LNCAP (cell line): ENCODE results near the gene CTXND2.

Source experiments
- TF ChIP-seq, protein P1 (sequence below): fragments of 450-650 bp; IDR thresholded peaks from 2 replicates; pipeline ENCODE4 v1.5.1; 2017; ENCODE audit warnings: mild to moderate bottlenecking

Gene CTXND2

DNA sequence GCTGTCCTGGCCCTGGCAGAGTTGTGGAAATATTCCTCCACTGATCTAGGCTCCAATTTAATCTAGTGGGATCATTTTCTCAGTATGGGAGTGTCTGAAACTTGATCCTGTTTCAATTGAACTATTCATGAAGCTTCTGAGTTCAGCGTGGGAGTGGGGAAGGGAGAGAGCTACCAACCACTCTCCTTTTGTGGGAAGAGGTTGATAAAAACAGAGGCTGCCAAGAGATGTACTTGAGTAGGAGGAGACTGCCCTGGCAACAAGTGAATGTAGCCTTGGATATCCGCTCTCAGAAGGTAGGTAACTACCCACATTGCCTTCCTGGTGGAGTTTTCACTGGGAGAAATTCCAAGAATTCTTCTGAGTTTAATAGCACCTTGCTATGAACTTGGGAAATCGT lies at the start of gene CTXND2:
CTXND2 (plus strand) TSS at position 119 of the 400 bp plus-strand sequence. CDS start 25,179 bp downstream, outside the sequence.
- TF ChIP-seq, protein P1, sequence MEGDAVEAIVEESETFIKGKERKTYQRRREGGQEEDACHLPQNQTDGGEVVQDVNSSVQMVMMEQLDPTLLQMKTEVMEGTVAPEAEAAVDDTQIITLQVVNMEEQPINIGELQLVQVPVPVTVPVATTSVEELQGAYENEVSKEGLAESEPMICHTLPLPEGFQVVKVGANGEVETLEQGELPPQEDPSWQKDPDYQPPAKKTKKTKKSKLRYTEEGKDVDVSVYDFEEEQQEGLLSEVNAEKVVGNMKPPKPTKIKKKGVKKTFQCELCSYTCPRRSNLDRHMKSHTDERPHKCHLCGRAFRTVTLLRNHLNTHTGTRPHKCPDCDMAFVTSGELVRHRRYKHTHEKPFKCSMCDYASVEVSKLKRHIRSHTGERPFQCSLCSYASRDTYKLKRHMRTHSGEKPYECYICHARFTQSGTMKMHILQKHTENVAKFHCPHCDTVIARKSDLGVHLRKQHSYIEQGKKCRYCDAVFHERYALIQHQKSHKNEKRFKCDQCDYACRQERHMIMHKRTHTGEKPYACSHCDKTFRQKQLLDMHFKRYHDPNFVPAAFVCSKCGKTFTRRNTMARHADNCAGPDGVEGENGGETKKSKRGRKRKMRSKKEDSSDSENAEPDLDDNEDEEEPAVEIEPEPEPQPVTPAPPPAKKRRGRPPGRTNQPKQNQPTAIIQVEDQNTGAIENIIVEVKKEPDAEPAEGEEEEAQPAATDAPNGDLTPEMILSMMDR = no peak

DNA sequence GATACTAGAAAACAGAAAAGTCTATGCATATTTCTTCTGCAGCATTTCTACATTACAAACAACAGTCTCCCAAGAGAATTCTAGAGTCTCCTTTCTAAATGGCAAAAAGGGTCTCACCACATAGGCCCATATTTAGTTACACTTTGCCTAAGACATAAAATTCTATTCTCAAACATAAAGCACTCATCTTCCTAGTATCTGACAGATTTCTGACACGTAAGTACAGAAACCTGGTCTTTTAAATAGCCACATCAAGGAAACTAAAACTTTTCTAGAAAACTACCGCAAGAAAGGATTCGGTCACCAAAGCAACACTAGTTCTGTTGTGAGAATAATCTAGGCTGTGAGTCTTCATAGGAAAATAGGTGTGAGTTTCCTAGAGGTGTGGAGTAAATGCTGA lies 45.3 kb upstream of the CTXND2 start:
- TF ChIP-seq, protein P1 = no peak

DNA sequence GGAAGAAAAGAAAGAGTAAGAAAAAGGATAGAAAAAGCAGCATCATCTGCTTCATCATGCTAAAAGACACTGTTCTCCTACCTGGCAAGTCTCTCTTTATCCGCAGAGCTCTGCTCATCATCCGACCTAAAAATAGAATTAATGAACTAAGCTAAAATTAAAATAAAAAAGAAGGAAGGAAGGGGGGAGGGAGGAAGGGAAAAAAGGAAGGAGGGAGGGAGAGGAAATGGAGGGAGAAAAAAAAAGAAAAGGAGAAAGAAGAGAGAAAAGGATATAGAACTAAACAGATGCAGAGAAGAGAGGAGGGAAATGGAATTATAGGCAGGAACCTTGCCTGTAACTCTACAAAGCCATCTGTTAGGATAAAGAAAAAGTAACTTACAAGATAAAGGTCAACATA lies 44.6 kb upstream of the CTXND2 start:
- TF ChIP-seq, protein P1 = no peak

DNA sequence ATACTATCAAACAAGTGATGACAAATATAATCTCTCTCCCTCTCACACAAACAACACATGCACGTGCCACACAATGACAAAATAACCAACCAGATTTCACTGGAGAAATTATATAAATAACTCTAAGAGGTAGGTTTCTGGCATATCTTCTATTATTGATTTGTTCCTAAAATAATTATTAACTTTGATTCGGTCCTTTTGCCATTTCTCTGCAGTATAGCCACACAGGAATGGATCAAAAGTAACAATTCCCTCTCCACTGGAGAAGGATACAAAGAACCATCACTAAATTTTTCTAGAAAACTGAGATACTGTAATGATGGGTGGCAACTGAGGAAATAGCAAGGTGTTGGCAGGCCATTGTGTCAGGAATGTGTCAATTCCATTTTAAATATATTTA lies 44.0 kb upstream of the CTXND2 start:
- TF ChIP-seq, protein P1 = no peak

DNA sequence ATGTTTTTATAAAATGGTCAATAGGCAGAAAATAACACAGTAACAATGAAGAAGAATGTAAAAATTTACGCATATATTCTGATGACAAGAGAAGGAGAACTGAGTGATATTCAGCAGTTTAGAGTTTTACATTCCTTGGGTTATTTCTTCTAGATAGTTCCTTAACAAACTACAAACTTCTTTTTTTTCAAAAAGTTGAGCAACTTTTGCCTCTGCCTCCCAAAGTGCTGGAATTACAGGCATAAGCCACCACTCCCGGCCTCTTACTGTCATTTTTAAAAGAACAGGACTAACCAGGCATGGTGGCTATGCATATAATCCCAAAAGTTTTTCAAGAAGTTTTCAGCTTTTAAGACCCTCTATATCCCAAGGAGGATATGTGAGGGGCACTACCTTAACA lies 43.5 kb upstream of the CTXND2 start:
- TF ChIP-seq, protein P1 = no peak

DNA sequence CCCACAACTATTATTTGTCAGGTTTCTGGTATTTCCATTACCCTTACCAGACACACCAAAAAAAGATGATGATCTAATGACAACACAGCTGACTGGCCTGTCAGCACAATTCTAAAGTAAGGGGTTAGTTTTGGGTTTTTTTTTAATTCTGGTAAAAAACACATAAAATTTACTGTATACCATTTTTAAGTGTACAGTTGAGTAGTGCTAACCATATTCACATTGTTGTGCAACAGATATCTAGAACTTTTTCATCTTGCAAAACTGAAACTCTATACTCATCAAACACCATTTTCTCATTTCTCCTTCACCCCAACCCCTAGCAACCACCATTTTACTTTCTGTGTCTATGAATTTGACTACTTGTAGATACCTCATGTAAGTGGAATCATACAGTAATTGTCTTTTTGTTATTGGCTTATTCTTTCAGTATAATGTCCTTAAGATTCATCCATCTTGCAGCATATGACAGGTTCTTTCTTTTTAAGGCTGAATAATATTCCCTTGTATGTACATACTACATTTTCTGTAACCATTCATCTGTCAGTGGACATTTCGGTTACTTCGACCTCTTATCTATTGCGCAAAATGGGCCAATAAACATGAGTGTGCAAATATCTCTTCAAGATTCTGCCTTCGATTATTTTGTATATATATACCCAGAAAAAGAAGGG lies 40.3 kb upstream of the CTXND2 start:
- TF ChIP-seq, protein P1 = no peak

DNA sequence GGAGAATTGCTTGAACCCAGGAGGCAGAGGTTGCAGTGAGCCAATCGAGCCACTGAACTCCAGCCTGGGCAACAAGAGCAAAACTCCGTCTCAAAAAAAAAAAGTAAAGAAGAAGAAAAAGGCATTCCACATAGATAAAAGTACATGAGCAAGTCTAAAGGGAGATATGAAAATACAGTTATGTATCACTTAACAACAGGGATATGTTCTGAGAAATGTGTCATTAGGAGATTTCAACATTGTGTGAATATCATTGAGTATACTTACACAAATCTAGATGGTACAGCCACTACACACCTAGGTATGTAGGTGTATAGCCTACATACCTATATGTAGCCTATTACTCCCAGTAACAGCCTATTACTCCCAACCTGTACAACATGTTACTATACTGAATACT lies 23.2 kb upstream of the CTXND2 start:
- TF ChIP-seq, protein P1 = no peak

DNA sequence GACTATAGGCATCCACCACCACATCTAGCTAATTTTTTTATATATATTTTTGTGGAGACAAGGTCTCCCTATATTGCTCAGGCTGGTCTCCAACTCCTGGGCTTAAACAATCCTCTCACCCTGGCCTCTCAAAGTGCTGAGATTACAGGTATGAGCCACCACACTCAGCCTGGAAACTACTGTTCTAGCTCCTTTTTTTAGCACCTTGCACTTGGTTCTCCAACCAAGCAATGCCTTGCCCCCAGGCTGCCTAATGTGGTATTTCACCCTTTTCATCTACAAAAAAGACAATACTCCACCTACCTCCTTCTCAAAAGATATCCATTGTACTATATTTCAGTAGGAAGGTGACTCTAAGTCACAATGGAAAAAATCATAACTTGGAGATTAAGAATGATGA lies 17.3 kb upstream of the CTXND2 start:
- TF ChIP-seq, protein P1 = no peak
